GM18526 (cell line): ENCODE results near the gene LCK.

Experiments
- POLR2A ChIP-seq: IDR thresholded peaks from 3 replicates; pipeline ENCODE4 v1.6.1; 2011; ENCODE audit not compliant: insufficient read length; ENCODE audit errors: extremely low read depth

LCK gene

DNA sequence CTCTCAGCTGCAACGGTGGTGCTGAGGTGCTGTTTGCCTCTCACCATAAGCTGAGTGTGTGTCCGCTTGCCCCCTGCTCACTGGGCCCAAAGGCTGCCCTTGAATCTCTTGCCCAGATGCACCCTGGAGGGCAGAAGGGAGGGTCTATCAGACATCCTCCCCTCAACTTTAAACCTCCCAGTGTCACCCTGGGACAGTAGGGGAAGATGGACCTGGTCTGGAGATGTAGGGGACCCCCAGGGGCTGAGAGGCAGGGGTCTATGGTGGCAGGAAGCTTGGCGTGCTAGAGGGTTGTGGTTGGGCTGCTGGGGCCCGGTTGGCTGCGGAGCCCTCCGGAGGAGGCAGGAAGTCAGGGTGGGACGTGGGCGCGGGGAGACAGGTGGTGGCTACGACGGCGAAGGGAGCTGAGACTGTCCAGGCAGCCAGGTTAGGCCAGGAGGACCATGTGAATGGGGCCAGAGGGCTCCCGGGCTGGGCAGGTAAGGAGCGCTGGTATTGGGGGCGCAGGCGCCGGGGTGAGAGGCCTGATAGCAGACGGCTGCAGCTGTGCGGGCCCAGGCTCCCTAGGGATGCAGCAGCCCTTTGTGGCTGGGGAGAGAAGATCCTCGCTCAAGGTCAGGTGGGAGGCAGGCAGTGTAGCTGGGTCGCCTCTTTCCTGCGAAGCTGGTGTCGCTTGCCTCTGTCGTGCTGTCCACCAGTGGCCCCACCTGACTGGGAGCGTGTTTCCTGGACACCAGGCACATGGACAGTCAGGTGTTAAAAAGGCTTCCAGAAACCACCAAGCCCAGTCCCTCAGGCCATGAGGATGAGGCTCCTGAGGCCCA, at the start of gene LCK:
LCK (plus strand) TSS at position 373 of the 824 bp plus-strand sequence. CDS start 23,065 bp downstream, outside the sequence.
- TF ChIP-seq POLR2A = peak; percentile 78

- TF ChIP-seq POLR2A = no peak
Observed at GRCh38 chr1:32204943-32205361, 46.1 kb upstream of the LCK start.

DNA sequence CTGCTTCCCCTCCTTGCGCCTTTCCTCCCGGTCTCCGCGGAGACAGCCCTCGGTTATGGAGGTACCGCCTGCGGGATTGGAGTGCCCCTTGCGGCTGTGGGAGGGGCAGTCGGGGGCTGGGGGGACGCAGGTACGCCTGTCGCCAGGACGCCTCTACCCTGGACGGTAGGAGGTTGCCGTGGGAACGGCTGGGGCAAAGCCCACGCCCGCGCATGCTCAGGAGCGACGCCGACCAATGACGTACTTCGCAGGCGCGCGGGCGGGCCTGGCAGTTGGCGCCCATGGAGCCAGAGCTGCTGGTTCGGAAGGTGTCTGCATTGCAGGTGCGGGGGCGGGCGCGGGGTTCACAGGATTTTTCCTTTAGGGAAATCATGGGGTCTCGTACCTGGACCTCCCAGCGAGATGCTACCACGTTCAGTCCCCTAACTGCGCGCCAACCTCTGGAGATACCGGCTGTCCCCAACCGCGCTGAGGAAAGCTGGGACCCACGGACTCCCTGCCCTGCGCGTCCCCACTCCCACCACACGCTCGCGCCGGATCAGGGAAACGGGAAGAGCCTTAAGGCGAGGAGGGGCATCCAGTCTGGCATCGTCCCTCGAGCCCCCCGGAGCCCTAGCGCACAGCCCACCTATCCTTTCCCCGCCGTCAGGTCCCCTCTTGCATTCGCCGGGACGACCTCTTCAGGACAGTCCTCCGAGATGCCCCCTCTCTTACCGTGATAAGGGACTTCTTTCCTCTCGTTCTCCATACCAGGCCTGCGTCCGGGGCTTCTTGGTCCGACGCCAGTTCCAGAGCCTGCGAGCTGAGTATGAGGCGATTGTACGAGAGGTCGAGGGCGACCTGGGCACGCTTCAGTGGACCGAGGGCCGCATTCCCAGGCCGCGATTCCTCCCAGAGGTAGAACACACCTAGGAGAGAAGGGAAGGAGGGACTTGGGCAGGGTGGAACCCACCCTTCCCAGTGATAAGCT, 45.4 kb upstream of the LCK start, which contains the start of gene IQCC:
IQCC (plus strand) TSS at position 271 of the 970 bp plus-strand sequence; CDS start at position 282, 11 bp downstream.
- peak; percentile 78 for TF ChIP-seq POLR2A

DNA sequence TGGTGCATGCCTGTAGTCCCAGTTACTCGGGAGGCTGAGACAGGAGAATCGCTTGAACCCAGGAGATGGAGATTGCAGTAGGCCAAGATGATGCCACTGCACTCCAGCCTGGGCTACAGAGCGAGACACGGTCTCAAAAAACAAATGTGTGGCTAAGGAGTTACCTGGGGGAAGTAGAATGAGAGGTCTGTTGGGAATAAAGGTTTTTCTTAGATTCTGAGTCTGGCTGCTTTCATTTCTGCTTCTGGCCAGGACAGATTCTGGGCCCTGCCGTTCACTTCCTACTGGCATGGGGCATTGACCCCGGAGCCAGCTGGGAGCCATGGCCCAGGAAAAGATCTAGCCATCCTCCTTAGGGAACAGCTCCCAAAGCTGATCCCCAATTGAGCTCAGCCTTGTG, 42.6 kb upstream of the LCK start:
- TF ChIP-seq POLR2A = no peak

GRCh38 chr1:32208891-32209328, 42.2 kb upstream of the LCK start, which contains the start of gene DCDC2B:
Gene DCDC2B, plus strand, starts transcription at chr1:32209089. Its CDS starts 5 bp downstream, at chr1:32209094.
- TF ChIP-seq POLR2A = no peak

GRCh38 chr1:32215629-32216480, 35.2 kb upstream of the LCK start:
- no peak for TF ChIP-seq POLR2A

- no peak for TF ChIP-seq POLR2A
Observed at GRCh38 chr1:32216566-32216965, 34.5 kb upstream of the LCK start.

GRCh38 chr1:32219022-32219421, 32.0 kb upstream of the LCK start:
- no peak for TF ChIP-seq POLR2A

- TF ChIP-seq POLR2A = no peak
Observed at GRCh38 chr1:32220746-32221580, 30.1 kb upstream of the LCK start.

DNA sequence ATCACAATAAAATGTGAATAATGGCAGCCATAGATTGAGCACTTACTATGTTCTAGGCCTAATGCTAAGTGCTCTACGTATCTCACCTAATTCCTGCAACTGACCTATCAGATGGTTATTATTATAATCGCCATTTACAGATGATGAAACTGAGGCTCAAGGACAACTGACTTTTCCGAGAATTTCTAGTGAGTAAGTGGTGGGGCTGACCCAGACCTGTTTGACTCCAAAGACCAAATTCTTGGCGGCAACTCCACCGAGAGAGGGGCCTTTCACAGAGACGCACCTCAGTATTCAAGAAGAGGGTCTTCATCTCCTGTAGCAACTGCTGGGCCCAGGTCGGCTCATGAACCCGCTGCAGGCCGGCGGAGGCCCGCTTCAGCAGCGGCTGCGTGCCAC, 29.5 kb upstream of the LCK start:
- no peak for TF ChIP-seq POLR2A

DNA sequence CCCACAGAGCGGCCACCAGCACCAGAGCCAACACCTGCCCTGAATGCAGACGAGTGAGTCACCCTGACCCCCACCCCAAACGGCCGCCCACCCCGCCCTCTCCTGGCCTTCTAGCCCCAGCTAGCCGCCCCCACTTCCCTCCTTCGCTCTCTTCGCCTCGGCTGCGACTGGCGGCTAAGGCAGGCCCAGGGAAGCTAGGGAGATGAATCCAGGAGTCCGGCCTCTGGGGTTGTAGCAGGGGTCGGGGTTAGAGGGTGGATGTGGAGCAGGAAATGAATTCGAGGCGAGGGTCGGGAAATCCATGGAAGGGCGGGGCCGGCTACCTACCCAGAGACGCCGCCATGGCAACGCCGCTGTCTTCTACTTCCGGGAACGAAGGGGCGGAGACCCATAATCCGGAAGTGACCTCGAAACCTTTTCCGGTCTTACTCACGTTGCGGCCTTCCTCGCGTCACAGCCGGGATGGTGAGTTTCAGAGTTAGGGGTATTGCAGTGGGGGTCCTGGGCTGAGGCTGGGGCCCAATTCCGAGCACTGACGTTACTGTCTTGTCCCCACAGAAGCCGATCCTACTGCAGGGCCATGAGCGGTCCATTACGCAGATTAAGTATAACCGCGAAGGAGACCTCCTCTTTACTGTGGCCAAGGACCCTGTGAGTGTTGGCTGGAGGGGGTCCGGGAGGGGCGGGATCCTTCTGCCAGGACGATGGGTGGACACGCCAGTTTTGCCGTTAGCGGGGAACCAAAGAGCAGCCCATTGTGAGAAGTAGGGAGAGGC, 28.9 kb upstream of the LCK start, which contains the start of the genes EIF3I and TMEM234:
EIF3I (plus strand) TSS at position 428 of the 776 bp plus-strand sequence; CDS start at position 463, 35 bp downstream.
TMEM234 (minus strand) TSS at position 374 of the 776 bp plus-strand sequence; CDS start at position 343, 31 bp downstream.
- peak; percentile 74 for TF ChIP-seq POLR2A

DNA sequence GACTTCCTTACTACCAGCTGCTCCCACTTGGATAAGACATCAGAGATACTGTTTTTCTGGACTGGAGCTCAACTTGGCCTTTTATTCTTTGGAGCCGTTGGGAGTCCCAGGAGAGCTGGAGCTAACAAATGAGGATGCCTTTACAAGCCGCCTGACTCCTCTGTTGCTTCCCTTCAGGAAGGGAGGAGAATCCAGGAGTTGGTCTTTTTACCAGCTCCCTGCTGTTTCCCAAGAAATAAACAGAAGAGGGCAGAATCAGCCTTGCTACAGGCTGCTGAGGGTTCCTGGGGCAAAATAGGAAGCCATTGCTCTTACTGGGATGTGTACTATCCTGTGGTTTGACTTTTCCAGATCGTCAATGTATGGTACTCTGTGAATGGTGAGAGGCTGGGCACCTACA, 27.4 kb upstream of the LCK start:
- TF ChIP-seq POLR2A = no peak

- TF ChIP-seq POLR2A = no peak
Observed at GRCh38 chr1:32224285-32224684, 26.8 kb upstream of the LCK start.
